ENCODE measurements around the gene RAB8B.

RAB8B gene

GRCh38 chr15:63306492-63307073, 117.2 kb downstream of the RAB8B start:
- no peak overlapping the region for H3K27ac ChIP-seq
- no peak for DNase-seq
- peaks cover 0 to 3% (median 0%) of the 10 kb centered on the region in 4 donors for H3K4me1 ChIP-seq
- H3K9me3 ChIP-seq: no peaks in the 10 kb centered on the region
- intact Hi-C loops (cut with DNase I; ENCODE audit: low total_unique reads): no loop called here
- no peak for TF ChIP-seq CTCF (IDR thresholded peaks at IDR 0.05)
- no peak overlapping the region for H3K4me3 ChIP-seq
- no peaks in the 10 kb centered on the region for H3K27me3 ChIP-seq
- peaks cover 50 to 58% (median 52%) of the 10 kb centered on the region in 3 donors for H3K36me3 ChIP-seq

- H3K27ac ChIP-seq: no peak overlapping the region
- H3K36me3 ChIP-seq: peaks cover 33 to 42% (median 34%) of the 10 kb centered on the region in 3 donors
- no peaks in the 10 kb centered on the region for H3K9me3 ChIP-seq
- peaks cover 0 to 3% (median 0%) of the 10 kb centered on the region in 4 donors for H3K4me1 ChIP-seq
- H3K4me3 ChIP-seq: no peak overlapping the region
- no peak for TF ChIP-seq CTCF (IDR thresholded peaks at IDR 0.05)
- intact Hi-C loops (cut with DNase I; ENCODE audit: low total_unique reads): no loop called here
- H3K27me3 ChIP-seq: no peaks in the 10 kb centered on the region
- DNase-seq: no peak
These were observed 119.1 kb downstream of the RAB8B start for GRCh38 chr15:63308491-63308890.

- no peak for TF ChIP-seq CTCF (IDR thresholded peaks at IDR 0.05)
- no peaks in the 10 kb centered on the region for H3K27me3 ChIP-seq
- intact Hi-C loops (cut with DNase I; ENCODE audit: low total_unique reads): no loop called here
- no peak overlapping the region for H3K27ac ChIP-seq
- peaks cover 0 to 3% (median 0%) of the 10 kb centered on the region in 4 donors for H3K4me1 ChIP-seq
- no peak for DNase-seq
- peaks cover 29 to 39% (median 30%) of the 10 kb centered on the region in 3 donors for H3K36me3 ChIP-seq
- H3K9me3 ChIP-seq: no peaks in the 10 kb centered on the region
- H3K4me3 ChIP-seq: no peak overlapping the region
These were observed 119.5 kb downstream of the RAB8B start for GRCh38 chr15:63308947-63309346.

GRCh38 chr15:63310646-63311045, 121.2 kb downstream of the RAB8B start:
- TF ChIP-seq CTCF (IDR thresholded peaks at IDR 0.05): no peak
- intact Hi-C loops (cut with DNase I; ENCODE audit: low total_unique reads): no loop called here
- DNase-seq: no peak
- Histone ChIP-seq H3K27me3 (no peaks in the 10 kb centered on the region), H3K9me3 (no peaks in the 10 kb centered on the region), H3K4me1 (peaks cover 0 to 3% (median 0%) of the 10 kb centered on the region in 4 donors), H3K36me3 (peaks cover 16 to 22% (median 18%) of the 10 kb centered on the region in 3 donors), H3K4me3 (no peak overlapping the region), H3K27ac (no peak overlapping the region)

GRCh38 chr15:63312286-63312685, 122.9 kb downstream of the RAB8B start:
- no peak for DNase-seq
- H3K36me3 ChIP-seq: peaks cover 0 to 5% (median 1%) of the 10 kb centered on the region in 3 donors
- no peaks in the 10 kb centered on the region for H3K9me3 ChIP-seq
- H3K27ac ChIP-seq: no peak overlapping the region
- no peaks in the 10 kb centered on the region for H3K27me3 ChIP-seq
- no peak overlapping the region for H3K4me3 ChIP-seq
- H3K4me1 ChIP-seq: peaks cover 0 to 3% (median 0%) of the 10 kb centered on the region in 4 donors
- no peak for TF ChIP-seq CTCF (IDR thresholded peaks at IDR 0.05)
- intact Hi-C loops (cut with DNase I; ENCODE audit: low total_unique reads): no loop called here

Measured in tibial artery (tissue), 4 donors.